ENCODE data around the gene KIF21A. TPM values are rescaled to one million over a fixed set of nuclear protein-coding genes. Genes with fewer than 3 reads are reported as not detected.

Gene KIF21A
- total and polyA plus RNA-seq, 3 donors from 2014 or later = 13.3 to 89.2 (median 70.2) TPM

DNA sequence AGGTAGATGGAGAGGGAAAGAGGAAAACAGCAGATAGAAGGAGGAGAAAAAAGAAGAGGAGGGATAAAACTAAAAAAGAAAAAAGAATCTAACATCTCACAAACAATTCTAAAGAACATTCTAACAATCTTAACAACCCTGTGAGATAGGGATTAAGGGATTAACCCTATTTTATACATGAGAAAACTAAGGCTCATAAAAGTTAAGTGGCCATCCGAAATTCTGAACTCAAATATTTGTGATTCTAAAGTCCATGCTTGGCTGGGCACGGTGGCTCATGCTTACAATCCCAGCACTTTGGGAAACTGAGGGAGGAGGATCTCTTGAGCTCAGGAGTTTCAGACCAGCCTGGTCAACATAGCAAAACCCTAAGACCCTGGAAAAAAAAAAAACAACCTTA lies 13.1 kb downstream of the KIF21A start:
- 87 to 93% methylated on average over 2 of the region's 2 CpGs for WGBS, 2 donors
- H3K4me1 ChIP-seq = peaks cover 3% of the 10 kb centered on the region
- DNase-seq = no peak
- no peaks in the 10 kb centered on the region for H3K36me3 ChIP-seq (ENCODE audit: low read depth, missing control alignments)
- H3K4me3 ChIP-seq = no peak overlapping the region
- TF ChIP-seq, protein P1, sequence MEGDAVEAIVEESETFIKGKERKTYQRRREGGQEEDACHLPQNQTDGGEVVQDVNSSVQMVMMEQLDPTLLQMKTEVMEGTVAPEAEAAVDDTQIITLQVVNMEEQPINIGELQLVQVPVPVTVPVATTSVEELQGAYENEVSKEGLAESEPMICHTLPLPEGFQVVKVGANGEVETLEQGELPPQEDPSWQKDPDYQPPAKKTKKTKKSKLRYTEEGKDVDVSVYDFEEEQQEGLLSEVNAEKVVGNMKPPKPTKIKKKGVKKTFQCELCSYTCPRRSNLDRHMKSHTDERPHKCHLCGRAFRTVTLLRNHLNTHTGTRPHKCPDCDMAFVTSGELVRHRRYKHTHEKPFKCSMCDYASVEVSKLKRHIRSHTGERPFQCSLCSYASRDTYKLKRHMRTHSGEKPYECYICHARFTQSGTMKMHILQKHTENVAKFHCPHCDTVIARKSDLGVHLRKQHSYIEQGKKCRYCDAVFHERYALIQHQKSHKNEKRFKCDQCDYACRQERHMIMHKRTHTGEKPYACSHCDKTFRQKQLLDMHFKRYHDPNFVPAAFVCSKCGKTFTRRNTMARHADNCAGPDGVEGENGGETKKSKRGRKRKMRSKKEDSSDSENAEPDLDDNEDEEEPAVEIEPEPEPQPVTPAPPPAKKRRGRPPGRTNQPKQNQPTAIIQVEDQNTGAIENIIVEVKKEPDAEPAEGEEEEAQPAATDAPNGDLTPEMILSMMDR (IDR thresholded peaks at IDR 0.05) = no peak
- TF ChIP-seq POLR2A (IDR thresholded peaks at IDR 0.05) = no peak
- H3K9me3 ChIP-seq = no peaks in the 10 kb centered on the region
- intact Hi-C loops (cut with DNase I; ENCODE audit: low total_unique reads) = no loop called here
- no peak overlapping the region for H3K27ac ChIP-seq
- no peaks in the 10 kb centered on the region for H3K27me3 ChIP-seq

DNA sequence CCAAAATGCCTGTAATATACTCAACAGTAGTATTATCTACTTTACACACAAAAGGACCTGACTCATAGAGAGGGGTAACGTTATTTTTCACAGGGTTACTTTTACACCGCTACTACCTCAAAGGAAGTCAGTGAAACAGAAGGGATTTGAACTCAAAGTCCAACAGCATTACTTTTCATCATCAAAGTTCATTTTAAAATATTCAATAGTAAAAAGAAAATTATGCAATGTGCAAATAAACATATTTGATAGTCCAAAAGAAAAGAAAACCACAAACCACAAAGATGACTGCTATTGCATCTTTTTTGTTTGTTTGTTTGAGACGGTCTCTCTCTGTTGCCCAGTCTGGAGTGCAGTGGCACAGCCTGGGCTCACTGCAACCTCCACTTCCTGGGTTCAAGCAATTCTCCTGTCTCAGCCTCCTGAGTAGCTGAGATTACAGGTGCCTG lies 15.5 kb downstream of the KIF21A start:
- Histone ChIP-seq H3K4me3 (no peak overlapping the region), H3K9me3 (no peaks in the 10 kb centered on the region), H3K27me3 (no peaks in the 10 kb centered on the region), H3K27ac (no peak overlapping the region), H3K4me1 (peaks cover 3% of the 10 kb centered on the region), H3K36me3 (ENCODE audit: low read depth, missing control alignments) (no peaks in the 10 kb centered on the region)
- no peak for DNase-seq
- 88 to 91% methylated on average over 3 of the region's 3 CpGs for WGBS, 2 donors
- intact Hi-C loops (cut with DNase I; ENCODE audit: low total_unique reads) = no loop called here
- TF ChIP-seq, protein P1 (IDR thresholded peaks at IDR 0.05) = no peak

DNA sequence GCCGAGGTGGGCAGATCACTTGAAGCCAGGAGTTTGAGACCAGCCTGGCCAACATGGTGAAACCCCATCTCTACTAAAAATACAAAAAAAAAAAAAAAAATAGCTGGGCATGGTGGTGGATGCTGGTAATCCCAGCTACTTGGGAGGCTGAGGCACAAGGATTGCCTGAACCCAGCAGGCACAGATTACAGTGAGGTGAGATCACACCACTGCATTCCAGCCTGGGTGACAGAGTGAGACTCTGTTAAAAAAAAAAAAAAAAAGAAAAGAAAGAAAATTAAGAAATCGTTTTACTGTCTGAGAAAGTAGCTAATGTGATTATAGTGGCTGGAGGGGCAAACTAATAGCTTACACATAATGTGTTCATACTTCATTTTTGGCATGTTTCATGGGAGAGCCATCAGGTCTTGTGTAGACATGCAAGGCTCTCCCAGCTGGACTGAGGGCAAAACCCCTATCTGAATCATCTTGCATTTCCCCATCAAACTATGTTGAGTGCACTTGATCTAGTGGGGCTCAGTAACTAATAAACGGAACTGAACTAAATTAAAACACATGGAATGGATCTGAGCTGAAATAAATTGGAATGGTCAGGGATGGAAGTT lies 16.2 kb downstream of the KIF21A start:
- H3K27me3 ChIP-seq = no peaks in the 10 kb centered on the region
- no peaks in the 10 kb centered on the region for H3K9me3 ChIP-seq
- intact Hi-C loops (cut with DNase I; ENCODE audit: low total_unique reads) = no loop called here
- peaks cover 3% of the 10 kb centered on the region for H3K4me1 ChIP-seq
- no peak overlapping the region for H3K27ac ChIP-seq
- no peak overlapping the region for H3K4me3 ChIP-seq
- WGBS, 2 donors = 84 to 91% methylated on average over 3 of the region's 3 CpGs
- TF ChIP-seq, protein P1 (IDR thresholded peaks at IDR 0.05) = no peak
- TF ChIP-seq POLR2A (IDR thresholded peaks at IDR 0.05) = no peak
- no peak for DNase-seq
- H3K36me3 ChIP-seq (ENCODE audit: low read depth, missing control alignments) = no peaks in the 10 kb centered on the region

DNA sequence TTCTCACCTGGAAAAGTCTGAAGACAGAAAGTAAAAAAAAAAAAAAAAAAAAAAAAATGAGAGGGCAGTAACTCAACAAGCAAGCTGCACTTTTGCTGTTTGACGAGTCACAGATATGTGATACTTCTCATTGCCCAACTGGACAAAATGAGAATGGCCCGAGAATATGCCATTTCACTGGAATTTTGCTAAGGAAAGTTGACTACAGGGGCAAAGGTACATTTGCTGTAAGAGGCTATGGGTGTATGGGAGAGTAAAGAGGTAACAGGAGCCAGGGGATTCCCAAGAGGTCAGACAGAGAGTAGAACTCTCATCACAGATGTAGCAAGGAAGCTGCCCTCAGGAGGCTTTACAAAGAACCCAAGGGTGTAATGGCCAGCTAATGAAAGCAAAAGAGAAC lies 22.9 kb downstream of the KIF21A start:
- Histone ChIP-seq H3K4me1 (no peaks in the 10 kb centered on the region), H3K9me3 (no peaks in the 10 kb centered on the region), H3K27me3 (no peaks in the 10 kb centered on the region), H3K36me3 (ENCODE audit: low read depth, missing control alignments) (no peaks in the 10 kb centered on the region), H3K4me3 (no peak overlapping the region), H3K27ac (no peak overlapping the region)
- DNase-seq = no peak
- intact Hi-C loops (cut with DNase I; ENCODE audit: low total_unique reads) = no loop called here
- TF ChIP-seq, protein P1 (IDR thresholded peaks at IDR 0.05) = no peak
- TF ChIP-seq POLR2A (IDR thresholded peaks at IDR 0.05) = no peak
- 92 to 93% methylated on average over 2 of the region's 2 CpGs for WGBS, 2 donors

DNA sequence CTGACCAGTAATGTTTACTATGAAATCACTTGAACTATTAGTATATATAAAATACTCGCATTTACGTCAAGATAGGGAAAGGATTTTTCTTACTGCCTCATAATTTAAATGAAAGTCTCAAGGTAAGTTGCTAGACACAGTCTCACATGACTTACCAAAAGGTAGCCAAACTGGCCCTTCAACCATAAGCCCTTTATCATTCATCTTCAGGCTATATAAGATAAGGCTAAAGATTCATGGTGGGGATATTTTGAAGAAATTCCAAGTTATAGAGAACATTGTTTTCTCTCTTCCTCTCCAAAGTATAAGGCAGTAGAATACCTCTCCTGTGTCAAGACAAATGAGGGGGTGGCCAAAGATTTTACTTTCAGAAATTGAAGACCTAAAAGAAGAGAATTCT lies 23.4 kb downstream of the KIF21A start:
- DNase-seq = no peak
- Histone ChIP-seq H3K9me3 (no peaks in the 10 kb centered on the region), H3K27ac (no peak overlapping the region), H3K4me1 (no peaks in the 10 kb centered on the region), H3K27me3 (no peaks in the 10 kb centered on the region), H3K36me3 (ENCODE audit: low read depth, missing control alignments) (no peaks in the 10 kb centered on the region), H3K4me3 (no peak overlapping the region)
- intact Hi-C loops (cut with DNase I; ENCODE audit: low total_unique reads) = no loop called here
- TF ChIP-seq POLR2A (IDR thresholded peaks at IDR 0.05) = no peak
- TF ChIP-seq, protein P1 (IDR thresholded peaks at IDR 0.05) = no peak
- 94 to 100% methylated on average over 2 of the region's 2 CpGs for whole genome bisulfite sequencing, 2 donors

Measured in testis (tissue), 3 donors.